ENCODE measurements around the gene ERCC3. TPM values are rescaled to one million over a fixed set of nuclear protein-coding genes. Genes with fewer than 3 reads are reported as not detected.
"Not testable (repeated sequence)": the region's sequence is repeated elsewhere in the genome, so short reads cannot be mapped to it uniquely, and the experiment has no call there.

ERCC3 gene
- total RNA-seq, 4 donors from 2014 or later = 30.3 to 39.0 (median 34.5) TPM

DNA sequence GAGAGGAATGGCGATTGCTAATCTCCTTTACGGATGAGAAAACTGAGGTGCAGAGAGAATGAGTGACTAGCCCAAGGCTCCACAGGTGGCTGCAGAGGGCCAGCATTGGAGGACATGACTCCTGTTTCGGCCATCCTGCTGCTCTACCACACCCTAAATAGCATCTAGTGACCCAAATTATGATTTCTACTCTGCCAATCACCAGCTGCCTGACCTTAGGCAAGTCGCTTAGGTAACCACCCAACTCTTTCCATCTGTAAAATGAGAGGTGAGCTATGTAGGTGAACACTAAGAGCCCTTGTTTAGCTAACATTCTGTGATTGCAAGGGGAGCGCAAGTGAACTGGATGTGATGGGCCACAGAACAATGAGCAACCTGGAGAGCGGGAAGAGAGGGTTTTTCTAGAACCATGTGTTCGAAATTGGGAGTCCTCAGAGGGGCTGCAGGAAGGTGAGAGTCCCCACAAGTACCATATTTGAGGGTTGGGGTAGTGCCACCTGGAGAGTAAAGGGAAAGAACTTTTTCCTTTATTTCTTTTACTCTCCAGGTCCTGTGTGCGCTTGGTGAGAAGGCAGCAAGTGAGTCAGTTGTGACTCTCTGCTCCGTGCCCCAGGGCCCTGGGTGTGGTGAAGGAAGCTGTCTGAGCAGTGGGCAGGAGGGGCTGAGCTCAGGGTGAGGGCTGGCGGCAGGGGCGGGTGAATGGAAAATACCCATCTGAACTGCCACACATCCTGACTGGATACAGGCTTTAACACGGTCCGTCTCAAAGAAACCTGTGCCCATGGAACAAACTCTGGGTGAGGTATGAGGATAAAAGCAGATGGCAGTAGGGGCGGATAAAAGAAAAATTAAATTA, 76.2 kb downstream of the ERCC3 start:
- WGBS, 2 donors (ENCODE audit: low coverage in 1 of 2) = 81 to 87% methylated on average over 3 to 13 of the region's 14 CpGs
- H3K4me3 ChIP-seq = no peak overlapping the region
- H3K4me1 ChIP-seq = peaks cover 0 to 27% (median 12%) of the 10 kb centered on the region in 3 donors
- TF ChIP-seq, protein P1, sequence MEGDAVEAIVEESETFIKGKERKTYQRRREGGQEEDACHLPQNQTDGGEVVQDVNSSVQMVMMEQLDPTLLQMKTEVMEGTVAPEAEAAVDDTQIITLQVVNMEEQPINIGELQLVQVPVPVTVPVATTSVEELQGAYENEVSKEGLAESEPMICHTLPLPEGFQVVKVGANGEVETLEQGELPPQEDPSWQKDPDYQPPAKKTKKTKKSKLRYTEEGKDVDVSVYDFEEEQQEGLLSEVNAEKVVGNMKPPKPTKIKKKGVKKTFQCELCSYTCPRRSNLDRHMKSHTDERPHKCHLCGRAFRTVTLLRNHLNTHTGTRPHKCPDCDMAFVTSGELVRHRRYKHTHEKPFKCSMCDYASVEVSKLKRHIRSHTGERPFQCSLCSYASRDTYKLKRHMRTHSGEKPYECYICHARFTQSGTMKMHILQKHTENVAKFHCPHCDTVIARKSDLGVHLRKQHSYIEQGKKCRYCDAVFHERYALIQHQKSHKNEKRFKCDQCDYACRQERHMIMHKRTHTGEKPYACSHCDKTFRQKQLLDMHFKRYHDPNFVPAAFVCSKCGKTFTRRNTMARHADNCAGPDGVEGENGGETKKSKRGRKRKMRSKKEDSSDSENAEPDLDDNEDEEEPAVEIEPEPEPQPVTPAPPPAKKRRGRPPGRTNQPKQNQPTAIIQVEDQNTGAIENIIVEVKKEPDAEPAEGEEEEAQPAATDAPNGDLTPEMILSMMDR (IDR thresholded peaks at IDR 0.05) = no peak
- no peak for TF ChIP-seq POLR2AphosphoS5 (IDR thresholded peaks at IDR 0.05)
- no peak for TF ChIP-seq EP300 (IDR thresholded peaks at IDR 0.05)
- TF ChIP-seq POLR2A (IDR thresholded peaks at IDR 0.05) = no peak
- no peaks in the 10 kb centered on the region for H3K36me3 ChIP-seq
- H3K27me3 ChIP-seq = peaks cover 47% of the 10 kb centered on the region
- H3K9me3 ChIP-seq = peaks cover 0 to 8% (median 0%) of the 10 kb centered on the region in 3 donors
- no peak for ATAC-seq
- no peak overlapping the region for H3K27ac ChIP-seq

DNA sequence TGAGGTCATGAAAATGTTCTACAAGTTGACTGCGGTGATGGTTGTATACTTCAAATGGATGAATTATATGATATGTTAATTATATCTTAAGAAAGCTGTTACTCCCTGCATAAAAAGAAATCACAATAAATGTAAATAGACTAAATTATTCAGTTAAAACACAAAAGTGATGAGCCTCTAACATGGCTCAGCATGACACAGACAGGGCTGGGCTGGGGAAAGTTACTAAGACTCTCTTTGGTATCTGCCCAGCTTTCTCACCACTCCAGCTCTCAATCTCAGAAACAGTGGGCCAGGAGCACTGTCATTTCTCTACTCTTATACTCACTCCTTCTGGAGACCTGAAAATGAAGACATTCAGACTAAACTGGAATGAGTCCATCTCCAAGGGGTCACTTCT, 77.4 kb downstream of the ERCC3 start:
- H3K9me3 ChIP-seq = peaks cover 0 to 8% (median 0%) of the 10 kb centered on the region in 3 donors
- ATAC-seq = no peak
- no peaks in the 10 kb centered on the region for H3K36me3 ChIP-seq
- H3K27ac ChIP-seq = no peak overlapping the region
- H3K4me3 ChIP-seq = no peak overlapping the region
- 95% methylated on average over 1 of the region's 1 CpG; no CpG with 5 or more reads in 1 of the 2 donors for WGBS, 2 donors (ENCODE audit: low coverage in 1 of 2)
- peaks cover 41% of the 10 kb centered on the region for H3K27me3 ChIP-seq
- TF ChIP-seq POLR2A (IDR thresholded peaks at IDR 0.05) (no peak), EP300 (IDR thresholded peaks at IDR 0.05) (no peak), POLR2AphosphoS5 (IDR thresholded peaks at IDR 0.05) (no peak)
- TF ChIP-seq, protein P1 (IDR thresholded peaks at IDR 0.05) = no peak
- peaks cover 0 to 27% (median 12%) of the 10 kb centered on the region in 3 donors for H3K4me1 ChIP-seq

DNA sequence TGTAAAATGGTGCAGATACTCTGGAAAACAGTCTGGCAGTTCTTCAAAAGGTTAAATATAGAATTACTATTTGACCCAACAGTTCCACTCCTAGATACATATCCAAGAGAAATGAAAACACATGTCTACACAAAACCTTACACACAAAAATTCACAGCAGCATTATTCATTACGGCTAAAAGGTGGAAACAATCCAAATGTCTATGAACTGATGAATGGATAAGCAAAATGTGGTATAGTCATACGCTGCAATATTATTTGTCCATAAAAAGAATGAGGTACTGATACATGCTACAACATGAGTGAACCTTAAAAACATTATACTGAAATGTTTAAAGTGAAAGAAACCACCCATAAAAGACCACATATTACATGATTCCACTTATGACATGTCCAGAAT, 77.8 kb downstream of the ERCC3 start:
- WGBS, 2 donors (ENCODE audit: low coverage in 1 of 2) = 20 to 48% methylated on average over 1 to 2 of the region's 2 CpGs
- H3K4me1 ChIP-seq = peaks cover 0 to 27% (median 12%) of the 10 kb centered on the region in 3 donors
- no peak overlapping the region for H3K4me3 ChIP-seq

DNA sequence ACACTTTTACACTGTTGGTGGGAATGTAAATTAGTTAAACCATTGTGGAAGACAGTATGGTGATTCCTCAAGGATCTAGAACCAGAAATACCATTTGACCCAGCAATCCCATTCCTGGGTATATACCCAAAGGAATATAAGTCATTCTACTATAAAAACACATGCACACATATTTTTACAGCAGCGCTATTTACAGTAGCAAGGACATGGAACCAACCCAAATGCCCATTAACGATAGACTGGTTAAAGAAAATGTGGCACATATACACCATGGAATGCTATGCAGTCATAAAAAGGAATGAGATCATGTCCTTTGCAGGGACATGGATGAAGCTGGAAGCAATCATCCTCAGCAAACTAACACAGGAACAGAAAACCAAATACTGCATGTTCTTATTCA, 79.7 kb downstream of the ERCC3 start:
- H3K27me3 ChIP-seq = peaks cover 20% of the 10 kb centered on the region
- not testable (repeated sequence) for H3K9me3 ChIP-seq, H3K36me3 ChIP-seq, H3K4me3 ChIP-seq, H3K27ac ChIP-seq, ATAC-seq, H3K4me1 ChIP-seq
- 70 to 71% methylated on average over 2 of the region's 2 CpGs for WGBS, 2 donors (ENCODE audit: low coverage in 1 of 2)

More for the DNA sequence above, 77.8 kb downstream of the ERCC3 start:
- TF ChIP-seq POLR2A (IDR thresholded peaks at IDR 0.05) = no peak
- TF ChIP-seq EP300 (IDR thresholded peaks at IDR 0.05) = no peak
- no peak for TF ChIP-seq POLR2AphosphoS5 (IDR thresholded peaks at IDR 0.05)
- TF ChIP-seq, protein P1 (IDR thresholded peaks at IDR 0.05) = no peak
- ATAC-seq = no peak
- peaks cover 36% of the 10 kb centered on the region for H3K27me3 ChIP-seq
- peaks cover 0 to 8% (median 0%) of the 10 kb centered on the region in 3 donors for H3K9me3 ChIP-seq
- no peak overlapping the region for H3K27ac ChIP-seq
- no peaks in the 10 kb centered on the region for H3K36me3 ChIP-seq

DNA sequence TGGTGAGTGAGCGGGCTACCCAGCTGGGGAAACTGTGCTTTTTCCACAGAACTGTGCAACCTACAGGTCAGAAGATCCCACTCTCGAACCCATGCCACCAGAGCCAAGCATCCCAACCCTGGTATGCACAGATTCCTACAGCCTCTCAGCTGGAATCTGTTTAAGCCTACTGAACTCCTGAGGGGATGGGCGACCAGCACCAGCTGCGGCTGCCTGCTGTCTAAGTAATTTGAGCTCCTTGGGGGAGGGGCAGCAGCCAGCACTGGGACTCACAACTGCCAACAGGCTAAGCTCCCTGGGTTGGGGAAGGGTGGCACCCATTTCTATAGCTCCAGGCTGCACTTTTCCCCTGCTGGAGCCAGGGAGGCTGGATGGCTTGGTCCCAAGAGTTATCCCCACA, 85.6 kb downstream of the ERCC3 start:
- Histone ChIP-seq H3K4me3 (no peak overlapping the region), H3K4me1 (no peaks in the 10 kb centered on the region), H3K36me3 (no peaks in the 10 kb centered on the region), H3K9me3 (peaks cover 0 to 8% (median 0%) of the 10 kb centered on the region in 3 donors), H3K27ac (no peak overlapping the region), H3K27me3 (peaks cover 8% of the 10 kb centered on the region)
- no peak for ATAC-seq
- 79% methylated on average over 2 of the region's 4 CpGs; no CpG with 5 or more reads in 1 of the 2 donors for WGBS, 2 donors (ENCODE audit: low coverage in 1 of 2)
- no peak for TF ChIP-seq EP300 (IDR thresholded peaks at IDR 0.05)

Small RNA genes within 50 kb of the gene (small RNA-seq; reads per million reads assigned to genes)
- gene RNU6-1147P = 0 reads per million in 4 donors

Other genes starting within 250 kb of the ERCC3 start
- gene BIN1, start 187.0 kb downstream of the ERCC3 start, total RNA-seq = 100 to 1,000 TPM in 1 of 4 donors, 10 to 100 TPM in 3; 36.1 to 101 (median 53.9) TPM
- under 1 TPM; 0.12 to 0.52 (median 0.28) TPM for gene CYP27C1, start 73.8 kb downstream of the ERCC3 start, total RNA-seq
- gene MAP3K2, start 93.8 kb upstream of the ERCC3 start, total RNA-seq = 10 to 100 TPM; 52.7 to 96.2 (median 54.2) TPM
- not detected for gene PROC, start 124.3 kb upstream of the ERCC3 start, total RNA-seq
- gene IWS1, start 232.3 kb upstream of the ERCC3 start, total RNA-seq = 10 to 100 TPM; 36.9 to 43.9 (median 39.6) TPM
- gene MYO7B, start 241.5 kb upstream of the ERCC3 start, total RNA-seq = under 1 TPM in 3 of 4 donors, not detected in 1; 0.27 to 0.77 (median 0.54) TPM

Data from gastroesophageal sphincter (tissue), 4 donors.